Parathyroid adenoma (tissue), 2 donors: Measurements from ENCODE around the gene FAM219A.

Experiments used
- H2AFZ ChIP-seq: fragments of 300-600 bp; sonication (generic); one replicate; pipeline ENCODE4 v1.7.0; 2017; ENCODE audit warnings: antibody characterized with exemption, mild to moderate bottlenecking
- H3K27ac ChIP-seq: fragments of 300-600 bp; sonication (generic); one replicate; pipeline ENCODE4 v1.7.0; 2017
- H3K27me3 ChIP-seq: fragments of 300-600 bp; sonication (generic); one replicate; pipeline ENCODE4 v1.7.0; 2017; ENCODE audit warnings: low read length; ENCODE audit not compliant: control insufficient read depth, insufficient read depth
- H3K36me3 ChIP-seq: fragments of 300-600 bp; sonication (generic); one replicate; pipeline ENCODE4 v1.7.0; 2017; ENCODE audit warnings: low read length; ENCODE audit not compliant: control insufficient read depth, insufficient read depth
- H3K4me1 ChIP-seq: fragments of 300-600 bp; sonication (generic); one replicate; pipeline ENCODE4 v1.7.0; 2017; ENCODE audit warnings: control low read depth
- H3K4me2 ChIP-seq: fragments of 300-600 bp; sonication (generic); one replicate; pipeline ENCODE4 v1.7.0; 2017; ENCODE audit warnings: low read length
- H3K4me3 ChIP-seq: fragments of 300-600 bp; sonication (generic); one replicate; pipeline ENCODE4 v1.7.0; 2017; ENCODE audit warnings: low read depth, low read length
- H3K79me2 ChIP-seq: fragments of 300-600 bp; sonication (generic); one replicate; pipeline ENCODE4 v1.7.0; 2017; ENCODE audit warnings: control low read depth
- H3K9ac ChIP-seq: fragments of 300-600 bp; sonication (generic); one replicate; pipeline ENCODE4 v1.7.0; 2017; ENCODE audit warnings: mild to moderate bottlenecking
- H3K9me3 ChIP-seq: fragments of 300-600 bp; sonication (generic); one replicate; pipeline ENCODE4 v1.7.0; 2017; ENCODE audit warnings: low read length; ENCODE audit not compliant: control insufficient read depth
- TF ChIP-seq, protein P1 (sequence below): fragments of 300-600 bp; sonication (generic); IDR thresholded peaks from one replicate; pipeline ENCODE4 v1.7.0; 2017; ENCODE audit warnings: antibody characterized with exemption, mild to moderate bottlenecking
- donor health status: primary hyperparathyroidism.

Gene FAM219A

DNA sequence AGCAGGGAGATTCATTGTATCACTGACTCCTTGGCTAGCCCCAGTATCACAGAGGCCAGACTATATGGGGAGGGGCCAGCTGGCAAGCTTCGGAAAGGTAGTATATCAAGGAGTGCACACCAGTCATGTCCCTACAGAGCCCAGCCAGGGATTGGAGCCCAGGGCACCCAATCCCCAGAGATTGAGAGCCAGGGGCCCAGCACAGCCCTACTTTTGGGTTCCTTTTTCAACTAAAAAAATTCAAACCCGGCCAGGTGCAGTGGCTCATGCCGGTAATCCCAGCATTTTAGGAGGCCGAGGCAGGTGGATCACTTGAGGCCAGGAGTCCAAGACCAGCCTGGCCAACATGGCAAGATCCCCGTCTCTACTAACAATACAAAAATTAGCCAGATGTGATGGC lies 76.3 kb downstream of the FAM219A start:
- TF ChIP-seq, protein P1, sequence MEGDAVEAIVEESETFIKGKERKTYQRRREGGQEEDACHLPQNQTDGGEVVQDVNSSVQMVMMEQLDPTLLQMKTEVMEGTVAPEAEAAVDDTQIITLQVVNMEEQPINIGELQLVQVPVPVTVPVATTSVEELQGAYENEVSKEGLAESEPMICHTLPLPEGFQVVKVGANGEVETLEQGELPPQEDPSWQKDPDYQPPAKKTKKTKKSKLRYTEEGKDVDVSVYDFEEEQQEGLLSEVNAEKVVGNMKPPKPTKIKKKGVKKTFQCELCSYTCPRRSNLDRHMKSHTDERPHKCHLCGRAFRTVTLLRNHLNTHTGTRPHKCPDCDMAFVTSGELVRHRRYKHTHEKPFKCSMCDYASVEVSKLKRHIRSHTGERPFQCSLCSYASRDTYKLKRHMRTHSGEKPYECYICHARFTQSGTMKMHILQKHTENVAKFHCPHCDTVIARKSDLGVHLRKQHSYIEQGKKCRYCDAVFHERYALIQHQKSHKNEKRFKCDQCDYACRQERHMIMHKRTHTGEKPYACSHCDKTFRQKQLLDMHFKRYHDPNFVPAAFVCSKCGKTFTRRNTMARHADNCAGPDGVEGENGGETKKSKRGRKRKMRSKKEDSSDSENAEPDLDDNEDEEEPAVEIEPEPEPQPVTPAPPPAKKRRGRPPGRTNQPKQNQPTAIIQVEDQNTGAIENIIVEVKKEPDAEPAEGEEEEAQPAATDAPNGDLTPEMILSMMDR: no peak
- Histone ChIP-seq H3K79me2 (no peaks in the 10 kb centered on the region), H3K9ac (no peak overlapping the region), H3K27ac (no peak overlapping the region), H3K4me2 (no peak overlapping the region), H3K36me3 (no peaks in the 10 kb centered on the region), H3K27me3 (no peaks in the 10 kb centered on the region), H3K9me3 (no peaks in the 10 kb centered on the region), H3K4me1 (no peaks in the 10 kb centered on the region), H3K4me3 (no peak overlapping the region), H2AFZ (no peak overlapping the region)

DNA sequence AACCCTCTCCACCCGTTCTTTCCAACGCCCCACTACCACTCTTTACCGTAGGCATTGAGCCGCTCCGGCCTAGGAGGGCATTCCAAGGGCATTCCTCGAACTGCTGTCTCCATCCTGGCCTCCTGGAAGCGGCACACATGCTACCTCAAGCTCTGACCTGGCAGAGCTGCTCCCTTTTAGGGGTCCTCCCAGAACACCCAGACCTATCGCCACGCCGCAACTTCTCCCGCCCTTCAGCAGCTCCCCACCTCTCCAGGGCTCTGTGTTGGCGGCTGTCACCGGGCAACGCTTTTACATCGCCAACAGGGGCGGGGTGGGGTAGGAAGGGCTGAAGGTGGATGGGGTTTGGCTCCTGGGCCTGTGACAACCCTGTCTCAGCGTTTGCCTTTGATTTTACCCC lies 77.0 kb downstream of the FAM219A start:
- H2AFZ ChIP-seq: peak overlapping the region; percentile 75
- H3K9ac ChIP-seq: no peak overlapping the region
- no peaks in the 10 kb centered on the region for H3K4me1 ChIP-seq
- no peaks in the 10 kb centered on the region for H3K79me2 ChIP-seq
- H3K4me3 ChIP-seq: no peak overlapping the region
- no peaks in the 10 kb centered on the region for H3K9me3 ChIP-seq
- H3K27ac ChIP-seq: no peak overlapping the region
- H3K36me3 ChIP-seq: no peaks in the 10 kb centered on the region
- TF ChIP-seq, protein P1: no peak
- no peaks in the 10 kb centered on the region for H3K27me3 ChIP-seq
- peak overlapping the region; percentile 83 for H3K4me2 ChIP-seq

DNA sequence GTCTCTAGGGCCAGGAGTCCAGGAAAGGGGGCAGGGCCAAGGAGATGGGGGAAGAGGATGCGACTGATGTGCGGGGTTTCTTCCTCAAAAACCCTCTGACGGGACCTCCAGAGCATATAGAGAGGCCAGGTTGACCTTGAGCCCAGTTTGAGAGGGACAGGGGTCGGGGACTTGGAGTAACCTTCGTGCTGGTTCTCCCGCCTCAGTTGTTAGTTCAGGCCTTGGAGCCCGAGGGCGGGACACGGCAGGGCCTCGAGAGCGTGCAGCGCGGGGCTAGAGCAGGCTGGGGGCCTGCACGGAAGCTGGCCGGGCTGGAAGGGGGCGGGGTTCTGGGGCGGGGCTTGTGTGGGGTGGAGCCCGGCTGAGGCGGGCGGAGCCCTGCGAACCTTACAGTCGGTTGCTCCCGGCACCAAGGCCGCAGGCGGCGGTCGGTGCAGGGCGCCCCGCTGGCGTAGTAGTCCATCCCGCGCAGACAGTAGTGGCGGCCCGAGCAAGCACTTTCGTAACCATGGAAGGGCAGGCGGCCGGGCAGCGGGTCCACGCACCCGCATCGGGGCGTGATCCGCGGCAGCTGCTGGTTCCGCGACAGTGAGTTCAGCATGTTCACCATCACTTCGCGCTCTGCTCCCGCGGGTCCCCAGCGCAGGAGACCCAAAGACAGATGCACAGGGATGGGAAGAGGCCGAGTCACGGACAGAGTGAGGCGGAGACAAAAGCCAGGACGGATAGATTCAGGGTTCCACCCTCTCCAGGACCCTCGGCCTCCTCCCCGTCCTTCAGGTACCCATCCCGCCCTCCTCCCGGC lies 77.7 kb downstream of the FAM219A start:
- Histone ChIP-seq H3K9me3 (no peaks in the 10 kb centered on the region), H3K4me3 (peak overlapping the region; percentile 43), H3K79me2 (no peaks in the 10 kb centered on the region), H3K27ac (no peak overlapping the region), H2AFZ (peak overlapping the region; percentile 75), H3K36me3 (no peaks in the 10 kb centered on the region), H3K4me1 (no peaks in the 10 kb centered on the region), H3K27me3 (no peaks in the 10 kb centered on the region), H3K9ac (no peak overlapping the region), H3K4me2 (peak overlapping the region; percentile 83)
- TF ChIP-seq, protein P1: no peak

DNA sequence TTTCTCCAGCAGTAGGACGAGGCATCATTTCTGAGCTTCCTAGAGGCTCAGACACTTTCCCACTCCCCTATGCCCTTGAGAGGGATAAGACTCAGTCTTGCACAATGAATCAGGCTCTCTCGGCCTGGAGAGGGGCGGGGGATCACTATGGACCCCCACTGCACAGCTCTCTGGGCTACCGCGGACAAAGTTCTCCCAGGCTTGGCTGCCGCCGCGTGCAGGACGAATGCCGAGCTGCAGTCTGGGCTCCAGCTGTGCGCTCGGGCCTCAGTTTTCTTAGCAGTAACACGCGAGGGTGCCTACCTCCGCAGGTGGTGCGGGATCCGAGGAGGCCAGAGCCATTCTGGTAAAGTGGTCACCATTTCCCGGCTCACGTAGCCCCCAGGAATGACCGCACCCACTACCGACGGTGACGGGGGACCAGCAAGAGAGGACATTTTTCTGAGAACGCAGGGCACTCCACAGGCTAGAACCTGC lies 78.3 kb downstream of the FAM219A start:
- peak overlapping the region; percentile 75 for H2AFZ ChIP-seq
- peak overlapping the region; percentile 83 for H3K4me2 ChIP-seq
- TF ChIP-seq, protein P1: no peak
- no peaks in the 10 kb centered on the region for H3K36me3 ChIP-seq
- no peaks in the 10 kb centered on the region for H3K4me1 ChIP-seq
- H3K9me3 ChIP-seq: no peaks in the 10 kb centered on the region
- no peak overlapping the region for H3K4me3 ChIP-seq
- H3K27me3 ChIP-seq: no peaks in the 10 kb centered on the region
- H3K79me2 ChIP-seq: no peaks in the 10 kb centered on the region
- no peak overlapping the region for H3K9ac ChIP-seq
- H3K27ac ChIP-seq: no peak overlapping the region
